Thoracic aorta (tissue), 2 donors: ENCODE data around the gene PDGFRB. TPM values are rescaled to one million over a fixed set of nuclear protein-coding genes. Genes with fewer than 3 reads are reported as not detected.

Experiments
- ATAC-seq: fragments of 150-250 bp; one replicate; pipeline ENCODE4 v1.8.0; 2017; ENCODE audit warnings: low read depth; ENCODE audit not compliant: insufficient number of reproducible peaks, low FRiP score
- DNase-seq: peaks from one replicate; pipeline ENCODE4 v3.0.0-alpha.2; 2020; ENCODE audit warnings: low spot score
- H3K27ac ChIP-seq, 2 donors: fragments of 200-600 bp; sonication (generic); 1 replicate in 1 of 2; 2 replicates in 1 of 2; pipeline ENCODE4 v1.5.1; 2016; ENCODE audit warnings: mild to moderate bottlenecking in 2 of 2, moderate library complexity in 2 of 2
- H3K27me3 ChIP-seq: fragments of 200-600 bp; sonication (generic); replicated peaks from 2 replicates; pipeline ENCODE4 v1.6.0; 2016; ENCODE audit warnings: mild to moderate bottlenecking; ENCODE audit not compliant: insufficient read depth
- H3K36me3 ChIP-seq: fragments of 200-600 bp; sonication (generic); one replicate; pipeline ENCODE4 v1.5.1; 2016
- H3K4me1 ChIP-seq, 2 donors: fragments of 200-600 bp; sonication (generic); 1 replicate in 1 of 2; 2 replicates in 1 of 2; pipeline versions ENCODE4 v1.5.1 to v1.6.0; 2016; ENCODE audit warnings: low read depth in 2 of 2, mild to moderate bottlenecking in 1 of 2; ENCODE audit not compliant: control insufficient read depth in 1 of 2
- H3K4me3 ChIP-seq: fragments of 200-600 bp; sonication (generic); 2 replicates; pipeline ENCODE4 v1.5.1; 2016; ENCODE audit warnings: mild to moderate bottlenecking
- H3K9me3 ChIP-seq: fragments of 200-600 bp; sonication (generic); 2 replicates; pipeline ENCODE4 v1.5.1; 2016
- total RNA-seq, 2 donors: library from RNA; depleted of rRNA; stranded (reverse); fragments of >200 nt; gene quantifications; one replicate each; pipeline versions ENCODE4 v1.1.0 to v1.2.3, GENCODE V29; 2016
- TF ChIP-seq, protein P1 (sequence below): fragments of 200-600 bp; sonication (generic); IDR thresholded peaks from one replicate; pipeline ENCODE4 v1.5.1; 2019; ENCODE audit warnings: antibody characterized with exemption

The PDGFRB gene
- total RNA-seq, 2 donors from 2014 or later, result 362 to 421 TPM

DNA sequence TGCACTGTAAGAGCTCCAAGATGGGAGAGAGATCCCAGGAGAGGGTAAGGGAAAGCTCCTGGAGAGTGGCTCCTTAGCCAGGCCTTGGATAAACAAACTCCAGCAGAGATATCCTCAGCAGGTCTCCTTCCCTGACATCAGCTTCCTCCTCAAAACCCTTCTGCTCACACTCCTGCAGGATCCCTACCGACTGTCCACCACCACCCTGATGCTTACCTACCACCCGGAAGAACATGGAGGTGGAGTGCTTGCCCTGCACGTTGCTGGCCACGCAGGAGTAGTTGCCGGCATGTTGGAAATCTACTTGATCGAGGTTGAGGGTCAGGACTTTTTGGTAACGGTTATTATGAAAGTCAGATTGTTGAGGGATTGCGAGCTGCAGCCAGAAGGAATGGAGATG is 78.6 kb downstream of the PDGFRB start:
- H3K9me3 ChIP-seq, result no peaks in the 10 kb centered on the region
- H3K36me3 ChIP-seq, result no peaks in the 10 kb centered on the region
- H3K4me3 ChIP-seq, result no peak overlapping the region
- H3K27ac ChIP-seq, result no peak overlapping the region
- DNase-seq (no peak), ATAC-seq (no peak)
- TF ChIP-seq, protein P1, sequence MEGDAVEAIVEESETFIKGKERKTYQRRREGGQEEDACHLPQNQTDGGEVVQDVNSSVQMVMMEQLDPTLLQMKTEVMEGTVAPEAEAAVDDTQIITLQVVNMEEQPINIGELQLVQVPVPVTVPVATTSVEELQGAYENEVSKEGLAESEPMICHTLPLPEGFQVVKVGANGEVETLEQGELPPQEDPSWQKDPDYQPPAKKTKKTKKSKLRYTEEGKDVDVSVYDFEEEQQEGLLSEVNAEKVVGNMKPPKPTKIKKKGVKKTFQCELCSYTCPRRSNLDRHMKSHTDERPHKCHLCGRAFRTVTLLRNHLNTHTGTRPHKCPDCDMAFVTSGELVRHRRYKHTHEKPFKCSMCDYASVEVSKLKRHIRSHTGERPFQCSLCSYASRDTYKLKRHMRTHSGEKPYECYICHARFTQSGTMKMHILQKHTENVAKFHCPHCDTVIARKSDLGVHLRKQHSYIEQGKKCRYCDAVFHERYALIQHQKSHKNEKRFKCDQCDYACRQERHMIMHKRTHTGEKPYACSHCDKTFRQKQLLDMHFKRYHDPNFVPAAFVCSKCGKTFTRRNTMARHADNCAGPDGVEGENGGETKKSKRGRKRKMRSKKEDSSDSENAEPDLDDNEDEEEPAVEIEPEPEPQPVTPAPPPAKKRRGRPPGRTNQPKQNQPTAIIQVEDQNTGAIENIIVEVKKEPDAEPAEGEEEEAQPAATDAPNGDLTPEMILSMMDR, result no peak
- H3K27me3 ChIP-seq, result no peaks in the 10 kb centered on the region
- peaks cover 0 to 6% of the 10 kb centered on the region in 2 donors for H3K4me1 ChIP-seq

DNA sequence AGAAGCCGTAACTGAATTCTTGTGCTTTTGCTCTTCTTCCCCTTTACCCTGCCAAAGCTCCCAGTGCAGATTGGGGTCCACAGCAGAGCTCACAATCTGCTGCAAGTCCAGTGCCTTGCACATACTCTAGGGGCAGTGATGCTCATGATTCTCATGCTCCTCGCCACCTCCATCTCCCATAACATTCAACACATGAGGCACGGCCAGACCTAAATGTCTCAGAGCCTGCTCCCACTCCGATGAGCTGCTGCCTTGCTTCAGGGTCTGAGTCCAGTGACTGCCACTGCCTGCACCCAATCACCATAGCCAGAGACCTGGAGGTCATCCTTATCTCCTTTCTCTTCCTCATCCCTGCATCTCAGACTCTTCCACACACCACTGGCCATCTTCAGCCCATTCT is 79.8 kb downstream of the PDGFRB start:
- Histone ChIP-seq H3K27ac (no peak overlapping the region), H3K27me3 (no peaks in the 10 kb centered on the region), H3K4me3 (no peak overlapping the region), H3K36me3 (no peaks in the 10 kb centered on the region), H3K4me1 (no peaks in the 10 kb centered on the region), H3K9me3 (no peaks in the 10 kb centered on the region)
- no peak for ATAC-seq
- no peak for DNase-seq
- TF ChIP-seq, protein P1, result no peak

DNA sequence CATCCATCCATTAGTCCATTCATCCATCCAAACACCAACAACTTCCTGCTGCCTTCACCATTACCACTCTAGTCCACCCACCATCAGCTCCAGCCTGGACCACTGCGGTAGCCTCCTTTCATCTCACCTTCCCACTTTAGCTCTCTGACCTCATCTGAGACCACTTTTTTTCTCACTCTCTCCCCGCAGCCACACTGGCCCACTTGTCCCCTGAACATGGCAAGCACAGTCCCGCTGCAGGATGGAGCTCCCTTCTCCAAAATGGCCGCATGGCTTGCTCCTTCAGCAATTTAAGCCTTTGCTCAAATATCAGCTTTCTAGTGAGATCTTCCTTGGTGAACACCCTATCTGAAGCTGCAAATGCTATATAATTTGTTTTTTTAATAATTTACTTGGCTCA is 80.4 kb downstream of the PDGFRB start:
- Histone ChIP-seq H3K36me3 (no peaks in the 10 kb centered on the region), H3K27me3 (no peaks in the 10 kb centered on the region), H3K9me3 (no peaks in the 10 kb centered on the region), H3K4me1 (no peaks in the 10 kb centered on the region), H3K27ac (no peak overlapping the region), H3K4me3 (no peak overlapping the region)
- DNase-seq, result no peak
- no peak for ATAC-seq
- TF ChIP-seq, protein P1, result no peak

DNA sequence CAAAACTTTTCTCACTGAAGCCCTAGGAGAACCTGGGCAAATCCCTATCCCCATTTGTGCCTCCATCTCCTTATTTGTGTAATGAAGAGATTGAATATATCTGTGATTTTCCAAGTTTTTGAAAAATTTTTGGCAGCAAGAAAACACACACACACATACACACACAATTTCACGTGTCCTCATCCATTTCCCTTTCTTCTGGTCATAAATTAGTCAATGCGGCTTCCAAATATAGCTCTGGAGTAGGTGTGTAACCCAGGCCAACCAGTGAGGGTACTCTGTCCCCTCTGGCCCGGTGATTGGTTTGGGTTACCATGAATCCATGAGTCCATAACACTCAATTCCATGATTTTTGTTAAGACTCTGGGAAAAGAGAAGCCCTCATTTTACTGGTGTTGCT is 82.0 kb downstream of the PDGFRB start:
- no peak for DNase-seq
- H3K4me3 ChIP-seq, result no peak overlapping the region
- TF ChIP-seq, protein P1, result no peak
- H3K36me3 ChIP-seq, result no peaks in the 10 kb centered on the region
- ATAC-seq, result no peak
- no peaks in the 10 kb centered on the region for H3K9me3 ChIP-seq
- H3K27me3 ChIP-seq, result no peaks in the 10 kb centered on the region
- H3K27ac ChIP-seq, result no peak overlapping the region
- no peaks in the 10 kb centered on the region for H3K4me1 ChIP-seq

DNA sequence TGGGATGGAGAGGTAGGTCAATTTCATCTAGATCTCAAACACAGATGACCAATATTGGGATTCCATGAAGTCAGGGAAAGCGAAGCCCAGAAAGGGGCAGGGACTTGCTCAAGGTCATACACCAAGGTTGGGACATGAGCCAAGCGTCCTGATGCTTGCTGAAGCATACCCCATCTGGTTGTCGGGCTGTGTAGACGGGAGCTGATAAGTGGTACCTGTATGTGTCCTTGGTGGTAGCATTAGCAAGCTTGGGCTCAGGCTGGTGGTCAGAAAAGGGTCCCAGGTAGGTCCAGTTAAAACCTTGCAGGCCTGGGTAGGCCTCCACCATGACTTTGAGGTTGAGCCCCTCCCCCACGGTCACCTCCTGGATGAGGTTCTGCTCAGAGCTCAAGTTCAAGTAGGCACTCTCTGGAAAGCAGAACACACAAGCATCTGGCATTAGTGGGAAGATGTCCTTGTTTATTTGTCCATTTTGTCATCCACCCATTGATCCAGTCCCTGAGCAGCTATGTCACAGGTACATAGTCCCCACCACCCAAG is 82.5 kb downstream of the PDGFRB start:
- ATAC-seq, result no peak

More for the DNA sequence above, 82.5 kb downstream of the PDGFRB start:
- no peak overlapping the region for H3K27ac ChIP-seq
- DNase-seq, result no peak
- TF ChIP-seq, protein P1, result no peak
- no peaks in the 10 kb centered on the region for H3K9me3 ChIP-seq
- no peak overlapping the region for H3K4me3 ChIP-seq
- no peaks in the 10 kb centered on the region for H3K36me3 ChIP-seq
- H3K27me3 ChIP-seq, result no peaks in the 10 kb centered on the region
- no peaks in the 10 kb centered on the region for H3K4me1 ChIP-seq
